MCF 10A (cell line): ENCODE results near the gene INO80C. TPM values are rescaled to one million over a fixed set of nuclear protein-coding genes. Genes with fewer than 3 reads are reported as not detected.

Experiments used
- BruUV-seq: library from RNA; stranded (reverse); fragments of 400-500 nt; replicated peaks from 2 replicates; lab custom pipeline; 2021; lab: Mats Ljungman, UMichigan
- CTCF ChIA-PET: fragments of 300-600 bp; sonication (Branson Sonifier 250); formaldehyde crosslinking; extraction: SDS; loops from one replicate; lab custom pipeline; 2021; ENCODE audit warnings: antibody characterized with exemption, inconsistent platforms; lab: Yijun Ruan, JAX
- POLR2A ChIA-PET: fragments of 300-600, 350-650 bp; sonication (Branson Sonifier 250); formaldehyde crosslinking; extraction: SDS; loops from one replicate; lab custom pipeline; 2020; ENCODE audit warnings: antibody characterized with exemption, inconsistent platforms; lab: Yijun Ruan, JAX
- DNase-seq: peaks from one replicate; pipeline ENCODE4 v3.0.0-alpha.2; 2018; ENCODE audit not compliant: unreplicated experiment
- H3K27ac Mint-ChIP-seq: one replicate; pipeline ENCODE4 v1.8.0; 2022; ENCODE audit warnings: mild to moderate bottlenecking, low read depth, mixed read lengths; ENCODE audit not compliant: unreplicated experiment
- H3K27me3 Mint-ChIP-seq: one replicate; pipeline ENCODE4 v1.8.0; 2022; ENCODE audit warnings: mixed read lengths; ENCODE audit not compliant: insufficient read depth, unreplicated experiment
- H3K36me3 Mint-ChIP-seq: one replicate; pipeline ENCODE4 v1.8.0; 2022; ENCODE audit warnings: mild to moderate bottlenecking, moderate library complexity, mixed read lengths; ENCODE audit not compliant: insufficient read depth, unreplicated experiment
- H3K4me1 Mint-ChIP-seq: one replicate; pipeline ENCODE4 v1.8.0; 2022; ENCODE audit warnings: mixed read lengths; ENCODE audit not compliant: insufficient read depth, unreplicated experiment
- H3K4me3 Mint-ChIP-seq: one replicate; pipeline ENCODE4 v1.8.0; 2022; ENCODE audit warnings: mild to moderate bottlenecking, moderate library complexity, mixed read lengths; ENCODE audit not compliant: unreplicated experiment
- H3K9me3 Mint-ChIP-seq: one replicate; pipeline ENCODE4 v1.8.0; 2022; ENCODE audit warnings: mixed read lengths; ENCODE audit not compliant: unreplicated experiment
- CTCF ChIP-seq: fragments of 200-600 bp; IDR thresholded peaks from one replicate; pipeline ENCODE4 v1.8.0; 2022; ENCODE audit warnings: antibody characterized with exemption, mild to moderate bottlenecking; ENCODE audit not compliant: unreplicated experiment
- intact Hi-C: fragments of 100-400 bp; cut with micrococcal nuclease; formaldehyde crosslinking; loops from 2 replicates; pipeline ENCODE4 v1.14.1; 2022
- total RNA-seq: library from RNA; stranded (reverse); gene quantifications from 2 replicates; pipeline ENCODE4 v1.2.3, GENCODE V29; 2022

Gene INO80C
- total RNA-seq, 1 experiment from 2014 or later, result 32.6 TPM

- ChIA-PET CTCF (interaction anchor here (0.7 kb wide), 1 partner anchor 804 kb away, joined by 3 read pairs; no protein-coding TSS in a partner anchor), POLR2A (interaction anchor here (1.1 to 1.2 kb wide), 2 partner anchors 10 to 29 kb away, joined by 3 to 5 read pairs; no protein-coding TSS in a partner anchor)
- no peaks in the 10 kb centered on the region for H3K36me3 Mint-ChIP-seq
- H3K9me3 Mint-ChIP-seq, result no peaks in the 10 kb centered on the region
- no TSS peak for BruUV-seq
- TF ChIP-seq CTCF, result no peak
- DNase-seq, result no peak
- H3K4me3 Mint-ChIP-seq, result no peak overlapping the region
- no peaks in the 10 kb centered on the region for H3K27me3 Mint-ChIP-seq
- intact Hi-C loops, result no loop called here
- no peak overlapping the region for H3K27ac Mint-ChIP-seq
- peaks cover 16% of the 10 kb centered on the region for H3K4me1 Mint-ChIP-seq
Measured at GRCh38 chr18:35507192-35507591, 9.4 kb upstream of the INO80C start.

GRCh38 chr18:35506024-35506712 is 8.4 kb upstream of the INO80C start:
- no peaks in the 10 kb centered on the region for H3K27me3 Mint-ChIP-seq
- TF ChIP-seq CTCF, result no peak
- H3K36me3 Mint-ChIP-seq, result no peaks in the 10 kb centered on the region
- H3K9me3 Mint-ChIP-seq, result no peaks in the 10 kb centered on the region
- H3K27ac Mint-ChIP-seq, result no peak overlapping the region
- ChIA-PET POLR2A (no interaction called here), CTCF (interaction anchor here (0.7 kb wide), 1 partner anchor 10 kb away, joined by 3 read pairs; no protein-coding TSS in a partner anchor)
- DNase-seq, result no peak
- intact Hi-C loops, result no loop called here
- BruUV-seq, result no TSS peak
- H3K4me1 Mint-ChIP-seq, result peaks cover 17% of the 10 kb centered on the region
- no peak overlapping the region for H3K4me3 Mint-ChIP-seq

GRCh38 chr18:35504996-35505395 is 7.2 kb upstream of the INO80C start:
- POLR2A ChIA-PET, result no interaction called here
- BruUV-seq, result no TSS peak
- intact Hi-C loops, result no loop called here

More at GRCh38 chr18:35504996-35505395, 7.2 kb upstream of the INO80C start:
- Mint-ChIP-seq H3K4me3 (no peak overlapping the region), H3K9me3 (no peaks in the 10 kb centered on the region), H3K36me3 (no peaks in the 10 kb centered on the region), H3K4me1 (peaks cover 18% of the 10 kb centered on the region), H3K27ac (no peak overlapping the region), H3K27me3 (no peaks in the 10 kb centered on the region)
- TF ChIP-seq CTCF, result no peak
- CTCF ChIA-PET, result no interaction called here
- no peak for DNase-seq
